CD14-positive monocyte (primary cell): Measurements from ENCODE around the gene SUCLG2. TPM values are rescaled to one million over a fixed set of nuclear protein-coding genes. Genes with fewer than 3 reads are reported as not detected.
"Not testable (repeated sequence)": the region's sequence is repeated elsewhere in the genome, so short reads cannot be mapped to it uniquely, and the experiment has no call there.

Experiments
- DNase-seq, 3 donors: peaks; one replicate each; pipeline ENCODE4 v3.0.0-alpha.2; 2011 to 2022
- H2AFZ ChIP-seq: 2 replicates; pipeline ENCODE4 v1.6.0; 2012; ENCODE audit warnings: mild to moderate bottlenecking, low read depth, low read length, inconsistent platforms; ENCODE audit not compliant: insufficient read depth, poor library complexity, severe bottlenecking
- H3K27ac ChIP-seq, 2 donors: 1 replicate in 1 of 2; 2 replicates in 1 of 2; pipeline ENCODE4 v1.5.1; 2012 to 2013; ENCODE audit warnings: low read length in 2 of 2, control low read depth in 1 of 2, inconsistent platforms in 1 of 2, low read depth in 1 of 2, mild to moderate bottlenecking in 1 of 2
- H3K27me3 ChIP-seq, 2 donors: one replicate each; pipeline versions ENCODE4 v1.6.0 to v1.6.1; 2011 to 2013; ENCODE audit warnings: low read length in 2 of 2; ENCODE audit not compliant: control insufficient read depth in 2 of 2, insufficient read depth in 2 of 2
- H3K36me3 ChIP-seq, 2 donors: replicated peaks in 1 of 2; 1 replicate in 1 of 2; 2 replicates in 1 of 2; pipeline versions ENCODE4 v1.5.1 to v1.6.1; 2012 to 2013; ENCODE audit warnings: low read length in 2 of 2, control low read depth in 1 of 2, inconsistent platforms in 1 of 2, mild to moderate bottlenecking in 1 of 2; ENCODE audit not compliant: insufficient read depth in 2 of 2, control insufficient read depth in 1 of 2
- H3K4me1 ChIP-seq, 2 donors: 1 replicate in 1 of 2; 2 replicates in 1 of 2; pipeline versions ENCODE4 v1.5.1 to v1.6.1; 2012 to 2013; ENCODE audit warnings: low read length in 2 of 2, control low read depth in 1 of 2, inconsistent platforms in 1 of 2, mild to moderate bottlenecking in 1 of 2, moderate library complexity in 1 of 2; ENCODE audit not compliant: insufficient read depth in 2 of 2, control insufficient read depth in 1 of 2
- H3K4me2 ChIP-seq: replicated peaks from 2 replicates; pipeline ENCODE3; 2012; ENCODE audit warnings: low read length, moderate library complexity, mild to moderate bottlenecking; ENCODE audit not compliant: poor library complexity, severe bottlenecking; ENCODE audit errors: extremely low read depth
- H3K4me3 ChIP-seq, 3 experiments: fragments of 200-600 bp in 1 of 3; sonication (generic) in 1 of 3; replicated peaks in 1 of 3; 1 replicate in 2 of 3; 2 replicates in 1 of 3; pipeline ENCODE4 v1.5.1; 2011 to 2013; ENCODE audit warnings: low read length in 3 of 3, mild to moderate bottlenecking in 3 of 3, control low read depth in 2 of 3, low read depth in 2 of 3, inconsistent platforms in 1 of 3, moderate library complexity in 1 of 3
- H3K79me2 ChIP-seq: 2 replicates; pipeline ENCODE4 v1.6.0; 2012; ENCODE audit warnings: mild to moderate bottlenecking, control low read depth, inconsistent platforms, low read length, moderate library complexity; ENCODE audit not compliant: insufficient read depth
- H3K9ac ChIP-seq: 2 replicates; pipeline ENCODE4 v1.6.0; 2017; ENCODE audit warnings: low read length, mild to moderate bottlenecking; ENCODE audit not compliant: insufficient read depth, poor library complexity, severe bottlenecking
- H3K9me3 ChIP-seq, 2 donors: replicated peaks in 1 of 2; 1 replicate in 1 of 2; 2 replicates in 1 of 2; pipeline versions ENCODE4 v1.5.1 to v1.6.1; 2012 to 2013; ENCODE audit warnings: low read length in 2 of 2, control low read depth in 1 of 2; ENCODE audit not compliant: control insufficient read depth in 1 of 2, insufficient read depth in 1 of 2
- H4K20me1 ChIP-seq: 2 replicates; pipeline ENCODE4 v1.6.0; 2012; ENCODE audit warnings: mild to moderate bottlenecking, low read length, control low read depth, moderate library complexity; ENCODE audit not compliant: insufficient read depth
- H3K27ac Mint-ChIP-seq, 7 donors: one replicate each; pipeline ENCODE4 v1.8.0; 2020; ENCODE audit warnings: mild to moderate bottlenecking in 7 of 7, mixed read lengths in 7 of 7, moderate library complexity in 6 of 7, inconsistent platforms in 2 of 7
- H3K27me3 Mint-ChIP-seq, 3 donors: one replicate each; pipeline ENCODE4 v1.8.0; 2021 to 2022; ENCODE audit warnings: low read depth in 3 of 3, mild to moderate bottlenecking in 3 of 3, mixed read lengths in 3 of 3, moderate library complexity in 3 of 3, inconsistent platforms in 1 of 3
- H3K36me3 Mint-ChIP-seq, 2 donors: one replicate each; pipeline ENCODE4 v1.8.0; 2020; ENCODE audit warnings: mixed read lengths in 2 of 2, inconsistent platforms in 1 of 2, mild to moderate bottlenecking in 1 of 2
- H3K4me1 Mint-ChIP-seq: one replicate; pipeline ENCODE4 v1.8.0; 2020; ENCODE audit warnings: mild to moderate bottlenecking, mixed read lengths
- H3K4me3 Mint-ChIP-seq, 2 donors: one replicate each; pipeline ENCODE4 v1.8.0; 2020; ENCODE audit warnings: mild to moderate bottlenecking in 2 of 2, mixed read lengths in 2 of 2, moderate library complexity in 1 of 2
- H3K9me3 Mint-ChIP-seq, 7 donors: one replicate each; pipeline ENCODE4 v1.8.0; 2020 to 2022; ENCODE audit warnings: mixed read lengths in 7 of 7, mild to moderate bottlenecking in 6 of 7, moderate library complexity in 6 of 7, inconsistent platforms in 2 of 7
- WGBS: methylation state at CpG from one replicate; pipeline ENCODE4 v1.1.5; 2013; ENCODE audit warnings: missing lambda C conversion rate; ENCODE audit not compliant: insufficient coverage; 5-methylcytosine and 5-hydroxymethylcytosine counted together
- intact Hi-C, 2 donors: fragments of 100-400 bp; cut with micrococcal nuclease; formaldehyde crosslinking; loops; one replicate each; pipeline versions ENCODE4 v1.15.0 to v1.15.1; 2023
- polyA plus RNA-seq, 3 donors: library from polyadenylated mRNA; depleted of rRNA in 1 of 3; unstranded in 2 of 3; stranded (reverse) in 1 of 3; fragments of 300-500 nt in 2 of 3; fragments of >200 nt in 1 of 3; fragmentation: Illumina TruSeq in 2 of 3; gene quantifications; 1 replicate in 2 of 3; 2 replicates in 1 of 3; pipeline ENCODE4 v1.2.3, GENCODE V29; 2012 to 2021
- TF ChIP-seq, protein P1 (sequence below): fragments of 200-600 bp; IDR thresholded peaks from one replicate; pipeline ENCODE4 v1.8.0; 2022; ENCODE audit warnings: antibody characterized with exemption, mild to moderate bottlenecking

Gene SUCLG2
- polyA plus RNA-seq, 3 donors = 10.8 to 37.5 (median 32.9) TPM

- Mint-ChIP-seq H3K36me3 (peaks cover 0 to 4% of the 10 kb centered on the region in 2 donors), H3K4me1 (no peaks in the 10 kb centered on the region), H3K27ac (peak overlapping the region in 1 of 7 donors; percentile 21), H3K27me3 (peaks cover 0 to 3% (median 0%) of the 10 kb centered on the region in 3 donors), H3K4me3 (no peak overlapping the region), H3K9me3 (peaks cover 18 to 29% (median 20%) of the 10 kb centered on the region in 7 donors)
- H3K27ac ChIP-seq = no peak overlapping the region
- intact Hi-C loops = no loop called here
- H3K9me3 ChIP-seq = peaks cover 8 to 11% of the 10 kb centered on the region in 2 donors
- WGBS = 98% methylated on average over 7 of the region's 8 CpGs
- no peak overlapping the region for H3K9ac ChIP-seq
- TF ChIP-seq, protein P1, sequence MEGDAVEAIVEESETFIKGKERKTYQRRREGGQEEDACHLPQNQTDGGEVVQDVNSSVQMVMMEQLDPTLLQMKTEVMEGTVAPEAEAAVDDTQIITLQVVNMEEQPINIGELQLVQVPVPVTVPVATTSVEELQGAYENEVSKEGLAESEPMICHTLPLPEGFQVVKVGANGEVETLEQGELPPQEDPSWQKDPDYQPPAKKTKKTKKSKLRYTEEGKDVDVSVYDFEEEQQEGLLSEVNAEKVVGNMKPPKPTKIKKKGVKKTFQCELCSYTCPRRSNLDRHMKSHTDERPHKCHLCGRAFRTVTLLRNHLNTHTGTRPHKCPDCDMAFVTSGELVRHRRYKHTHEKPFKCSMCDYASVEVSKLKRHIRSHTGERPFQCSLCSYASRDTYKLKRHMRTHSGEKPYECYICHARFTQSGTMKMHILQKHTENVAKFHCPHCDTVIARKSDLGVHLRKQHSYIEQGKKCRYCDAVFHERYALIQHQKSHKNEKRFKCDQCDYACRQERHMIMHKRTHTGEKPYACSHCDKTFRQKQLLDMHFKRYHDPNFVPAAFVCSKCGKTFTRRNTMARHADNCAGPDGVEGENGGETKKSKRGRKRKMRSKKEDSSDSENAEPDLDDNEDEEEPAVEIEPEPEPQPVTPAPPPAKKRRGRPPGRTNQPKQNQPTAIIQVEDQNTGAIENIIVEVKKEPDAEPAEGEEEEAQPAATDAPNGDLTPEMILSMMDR = no peak
- H3K4me2 ChIP-seq = no peak overlapping the region
- H3K4me1 ChIP-seq = no peaks in the 10 kb centered on the region
- no peaks in the 10 kb centered on the region for H3K36me3 ChIP-seq
- H3K4me3 ChIP-seq = no peak overlapping the region
- DNase-seq = no peak
- H3K79me2 ChIP-seq = no peaks in the 10 kb centered on the region
- no peaks in the 10 kb centered on the region for H4K20me1 ChIP-seq
- H2AFZ ChIP-seq = no peak overlapping the region
- no peaks in the 10 kb centered on the region for H3K27me3 ChIP-seq
Observed at GRCh38 chr3:67540198-67540894, 114.1 kb downstream of the SUCLG2 start.

DNA sequence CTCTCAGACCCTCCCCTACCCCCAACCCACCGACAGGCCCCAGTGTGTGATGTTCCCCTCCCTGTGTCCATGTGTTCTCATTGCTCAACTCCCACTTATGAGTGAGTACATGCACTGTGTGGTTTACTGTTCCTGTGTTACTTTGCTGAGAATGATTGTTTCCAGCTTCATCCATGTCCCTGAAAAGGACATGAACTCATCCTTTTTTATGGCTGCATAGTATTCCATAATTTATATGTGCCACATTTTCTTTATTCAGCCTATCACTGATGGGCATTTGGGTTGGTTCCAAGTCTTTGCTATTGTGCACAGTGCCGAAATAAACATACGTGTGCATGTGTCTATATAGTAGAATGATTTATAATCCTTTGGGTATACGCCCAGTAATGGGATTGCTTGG lies 117.2 kb downstream of the SUCLG2 start:
- H3K4me3 Mint-ChIP-seq, H3K9ac ChIP-seq, H2AFZ ChIP-seq, H3K27me3 ChIP-seq, H3K4me1 Mint-ChIP-seq, H3K9me3 ChIP-seq, intact Hi-C loops, H4K20me1 ChIP-seq, H3K27ac Mint-ChIP-seq, DNase-seq, H3K79me2 ChIP-seq, H3K4me3 ChIP-seq, H3K4me2 ChIP-seq, H3K27me3 Mint-ChIP-seq, H3K36me3 Mint-ChIP-seq, H3K4me1 ChIP-seq, H3K27ac ChIP-seq, H3K36me3 ChIP-seq: not testable (repeated sequence)
- H3K9me3 Mint-ChIP-seq = peaks cover 12 to 25% (median 15%) of the 10 kb centered on the region in 7 donors
- WGBS = no CpG with 5 or more reads among the region's 4 CpGs
